H1 (cell line): ENCODE measurements around the gene MC5R. TPM values are rescaled to one million over a fixed set of nuclear protein-coding genes. Genes with fewer than 3 reads are reported as not detected.

Source experiments
- CTCF ChIA-PET: fragments of 300-600 bp; sonication (Branson Sonifier 250); formaldehyde crosslinking; loops from one replicate; lab custom pipeline; 2021; ENCODE audit not compliant: partially characterized antibody; lab: Charles Lee
- POLR2A ChIA-PET: fragments of 300-600 bp; sonication (Branson Sonifier 250); formaldehyde crosslinking; loops from one replicate; lab custom pipeline; 2021; ENCODE audit warnings: inconsistent platforms; ENCODE audit not compliant: partially characterized antibody; lab: Charles Lee
- DNase-seq, 2 experiments: peaks; one replicate each; pipeline versions ENCODE4 v3.0.0 to v3.0.0-alpha.2; 2010 to 2022; ENCODE audit warnings: low spot score in 2 of 2, low read depth in 1 of 2, mixed read lengths in 1 of 2
- FAIRE-seq: peaks from 2 replicates; lab custom pipeline; 2011; peaks lifted over from hg19 to GRCh38; lab: Jason Lieb, UNC
- H2AFZ ChIP-seq: 2 replicates; pipeline ENCODE4 v1.8.1; 2012; ENCODE audit warnings: low read length, inconsistent platforms
- H2AK5ac ChIP-seq: 2 replicates; pipeline ENCODE4 v1.6.1; 2013; ENCODE audit warnings: low read depth, low read length
- H2BK120ac ChIP-seq: replicated peaks from 2 replicates; pipeline ENCODE3; 2013; ENCODE audit warnings: low read depth, low read length, inconsistent platforms
- H2BK12ac ChIP-seq: 2 replicates; pipeline ENCODE4 v1.6.1; 2013; ENCODE audit warnings: low read depth, low read length
- H2BK15ac ChIP-seq: 2 replicates; pipeline ENCODE4 v1.6.1; 2013; ENCODE audit warnings: low read length
- H2BK20ac ChIP-seq: 2 replicates; pipeline ENCODE4 v1.6.1; 2013; ENCODE audit warnings: low read length
- H2BK5ac ChIP-seq: 2 replicates; pipeline ENCODE4 v1.6.1; 2013; ENCODE audit warnings: low read depth, low read length
- H3K14ac ChIP-seq: 2 replicates; pipeline ENCODE4 v1.6.1; 2013; ENCODE audit warnings: inconsistent platforms; ENCODE audit not compliant: insufficient read length
- H3K18ac ChIP-seq: 2 replicates; pipeline ENCODE4 v1.6.1; 2013; ENCODE audit warnings: low read length; ENCODE audit errors: extremely low read depth
- H3K23ac ChIP-seq: 2 replicates; pipeline ENCODE4 v1.6.1; 2013; ENCODE audit warnings: inconsistent platforms; ENCODE audit not compliant: insufficient read length
- H3K23me2 ChIP-seq: 2 replicates; pipeline ENCODE4 v1.6.1; 2013; ENCODE audit warnings: low read depth, low read length
- H3K27ac ChIP-seq: 2 replicates; pipeline ENCODE4 v1.6.1; 2011; ENCODE audit warnings: low read depth, low read length, inconsistent platforms
- H3K27me3 ChIP-seq, 4 experiments: replicated peaks in 1 of 4; 1 replicate in 1 of 4; 2 replicates in 3 of 4; pipeline versions ENCODE4 v1.6.1 to v1.8.1; 2011 to 2013; ENCODE audit warnings: low read length in 3 of 4, mild to moderate bottlenecking in 3 of 4, inconsistent platforms in 2 of 4, mixed read lengths in 2 of 4, moderate library complexity in 1 of 4; ENCODE audit not compliant: control insufficient read depth in 3 of 4, insufficient read depth in 3 of 4; ENCODE audit errors: extremely low read depth in 1 of 4
- H3K36me3 ChIP-seq, 4 experiments: 2 replicates each; pipeline versions ENCODE4 v1.6.1 to v1.8.1; 2011 to 2013; ENCODE audit warnings: mild to moderate bottlenecking in 4 of 4, low read length in 3 of 4, moderate library complexity in 2 of 4, control low read depth in 1 of 4, inconsistent platforms in 1 of 4; ENCODE audit not compliant: insufficient read depth in 4 of 4, control insufficient read depth in 2 of 4
- H3K4ac ChIP-seq: replicated peaks from 2 replicates; pipeline ENCODE3; 2013; ENCODE audit warnings: low read length, low read depth, mixed read lengths, inconsistent platforms; ENCODE audit not compliant: insufficient read length
- H3K4me1 ChIP-seq, 4 experiments: replicated peaks in 1 of 4; 1 replicate in 1 of 4; 2 replicates in 3 of 4; pipeline versions ENCODE4 v1.6.1 to v1.8.1; 2011 to 2013; ENCODE audit warnings: low read length in 3 of 4, inconsistent platforms in 2 of 4, mixed read lengths in 1 of 4; ENCODE audit not compliant: insufficient read depth in 4 of 4, control insufficient read depth in 3 of 4
- H3K4me2 ChIP-seq, 2 experiments: 2 replicates each; pipeline versions ENCODE4 v1.6.1 to v1.8.1; 2011 to 2013; ENCODE audit warnings: low read depth in 2 of 2, low read length in 2 of 2, control low read depth in 1 of 2, inconsistent platforms in 1 of 2, mild to moderate bottlenecking in 1 of 2; ENCODE audit not compliant: insufficient read depth in 1 of 2
- H3K4me3 ChIP-seq, 4 experiments: fragments of 200-600, 300-600 bp in 1 of 4; sonication (generic), shearing (Covaris generic), sonication (Bioruptor Twin) in 1 of 4; 2 replicates each; pipeline versions ENCODE4 v1.5.1 to v1.8.1; 2011 to 2016; ENCODE audit warnings: low read length in 4 of 4, low read depth in 3 of 4, control low read depth in 2 of 4, inconsistent platforms in 2 of 4, mild to moderate bottlenecking in 2 of 4, mixed read lengths in 1 of 4, moderate library complexity in 1 of 4; ENCODE audit not compliant: insufficient read depth in 2 of 4; ENCODE audit errors: extremely low read depth in 1 of 4
- H3K56ac ChIP-seq: replicated peaks from 2 replicates; pipeline ENCODE3; 2013; ENCODE audit warnings: low read depth, mild to moderate bottlenecking, mixed read lengths, low read length, inconsistent platforms; ENCODE audit not compliant: insufficient read length
- H3K79me1 ChIP-seq: 2 replicates; pipeline ENCODE4 v1.6.1; 2013; ENCODE audit warnings: low read depth, low read length, control low read depth
- H3K79me2 ChIP-seq, 2 experiments: 2 replicates each; pipeline versions ENCODE4 v1.6.1 to v1.8.1; 2012 to 2013; ENCODE audit warnings: low read length in 2 of 2, mild to moderate bottlenecking in 2 of 2, inconsistent platforms in 1 of 2; ENCODE audit not compliant: insufficient read depth in 2 of 2, control insufficient read depth in 1 of 2
- H3K9ac ChIP-seq, 4 experiments: replicated peaks in 1 of 4; 1 replicate in 1 of 4; 2 replicates in 3 of 4; pipeline versions ENCODE4 v1.6.1 to v1.8.1; 2011 to 2013; ENCODE audit warnings: low read depth in 3 of 4, low read length in 3 of 4, control low read depth in 2 of 4, mild to moderate bottlenecking in 2 of 4, moderate library complexity in 2 of 4, inconsistent platforms in 1 of 4; ENCODE audit errors: extremely low read depth in 1 of 4
- H3K9me3 ChIP-seq, 2 experiments: 2 replicates each; pipeline versions ENCODE4 v1.6.1 to v1.8.1; 2012 to 2013; ENCODE audit warnings: mild to moderate bottlenecking in 2 of 2, moderate library complexity in 2 of 2, control low read depth in 1 of 2, inconsistent platforms in 1 of 2, low read depth in 1 of 2, low read length in 1 of 2, mixed read lengths in 1 of 2; ENCODE audit not compliant: insufficient read depth in 2 of 2
- H4K20me1 ChIP-seq, 2 experiments: replicated peaks in 1 of 2; 2 replicates each; pipeline versions ENCODE3 to v1.8.1; 2011 to 2013; ENCODE audit warnings: inconsistent platforms in 2 of 2, low read length in 2 of 2, mild to moderate bottlenecking in 1 of 2; ENCODE audit not compliant: insufficient read depth in 2 of 2, control insufficient read depth in 1 of 2
- H4K5ac ChIP-seq: 2 replicates; pipeline ENCODE4 v1.6.1; 2013; ENCODE audit warnings: low read length, low read depth, mixed read lengths, inconsistent platforms; ENCODE audit not compliant: insufficient read length
- H4K8ac ChIP-seq: 2 replicates; pipeline ENCODE4 v1.8.0; 2013; ENCODE audit warnings: mild to moderate bottlenecking, moderate library complexity, low read length, inconsistent platforms; ENCODE audit not compliant: insufficient read depth; ENCODE audit errors: extremely low read depth
- H4K91ac ChIP-seq: replicated peaks from 2 replicates; pipeline ENCODE3; 2013; ENCODE audit warnings: low read length, mixed read lengths, inconsistent platforms; ENCODE audit not compliant: insufficient read length
- CBX8 ChIP-seq: fragments of 300-800, 300-1000 bp; sonication (generic); IDR thresholded peaks from 2 replicates; pipeline ENCODE4 v1.7.1; 2016; ENCODE audit warnings: low read depth, low read length, borderline replicate concordance
- CREB1 ChIP-seq: IDR thresholded peaks from 2 replicates; pipeline ENCODE4 v1.6.1; 2012; ENCODE audit warnings: inconsistent platforms
- CTBP2 ChIP-seq: IDR thresholded peaks from 2 replicates; pipeline ENCODE4 v1.7.0; 2011; ENCODE audit warnings: borderline replicate concordance, mild to moderate bottlenecking, moderate library complexity, mixed read lengths, low read length; ENCODE audit not compliant: insufficient read depth, insufficient read length
- EGR1 ChIP-seq: IDR thresholded peaks from 2 replicates; pipeline ENCODE4 v1.6.1; 2011; ENCODE audit warnings: low read depth, low read length, borderline replicate concordance
- EP300 ChIP-seq, 2 experiments: IDR thresholded peaks; 1 replicate in 1 of 2; 2 replicates in 1 of 2; pipeline ENCODE4 v1.6.1; 2011 to 2012; ENCODE audit warnings: low read depth in 2 of 2, low read length in 2 of 2, mild to moderate bottlenecking in 2 of 2, borderline replicate concordance in 1 of 2, inconsistent platforms in 1 of 2, moderate library complexity in 1 of 2
- HDAC2 ChIP-seq, 2 experiments: fragments of 300-600 bp in 1 of 2; sonication (generic) in 1 of 2; IDR thresholded peaks; 2 replicates each; pipeline ENCODE4 v1.6.1; 2011 to 2012; ENCODE audit warnings: low read depth in 2 of 2, low read length in 2 of 2, mild to moderate bottlenecking in 2 of 2, moderate library complexity in 2 of 2, borderline replicate concordance in 1 of 2, inconsistent platforms in 1 of 2
- PHF8 ChIP-seq: fragments of 200-600 bp; sonication (generic); conservative IDR thresholded peaks from 2 replicates; pipeline ENCODE4 v1.7.1; 2012; ENCODE audit warnings: low read depth, mild to moderate bottlenecking, inconsistent platforms, low read length, moderate library complexity
- RXRA ChIP-seq: IDR thresholded peaks from 2 replicates; pipeline ENCODE4 v1.6.1; 2011; ENCODE audit warnings: low read depth, mild to moderate bottlenecking, low read length, moderate library complexity; ENCODE audit not compliant: insufficient read depth
- SP2 ChIP-seq: IDR thresholded peaks from 2 replicates; pipeline ENCODE4 v1.6.1; 2012; ENCODE audit warnings: mild to moderate bottlenecking, low read length, inconsistent platforms
- SUZ12 ChIP-seq: fragments of 200-600 bp; sonication (generic); IDR thresholded peaks from 2 replicates; pipeline ENCODE4 v1.6.1; 2012; ENCODE audit warnings: mild to moderate bottlenecking, inconsistent platforms, low read length, moderate library complexity, mixed read lengths
- WGBS, 2 experiments: shearing (Covaris generic) in 1 of 2; methylation state at CpG; one replicate each; pipeline versions ENCODE4 v1.1.6 to v1.1.7; 2013 to 2015; ENCODE audit warnings: low lambda C conversion rate in 2 of 2, mixed read lengths in 2 of 2, inconsistent platforms in 1 of 2, low coverage in 1 of 2, missing lambda C conversion rate in 1 of 2; ENCODE audit not compliant: insufficient replicate concordance in 2 of 2, insufficient coverage in 1 of 2, insufficient read length in 1 of 2; ENCODE audit errors: extremely low coverage in 1 of 2, missing lambda C conversion rate in 1 of 2; 5-methylcytosine and 5-hydroxymethylcytosine counted together
- polyA plus RNA-seq, 7 experiments: library from polyadenylated mRNA; depleted of rRNA in 3 of 7; stranded (reverse) in 5 of 7; unstranded in 2 of 7; fragments of >200 nt in 5 of 7; fragments of 200-250 nt in 2 of 7; gene quantifications; 1 replicate in 5 of 7; 2 replicates in 1 of 7; 4 replicates in 1 of 7; pipeline versions ENCODE4 v1.2.1 to v1.2.3, GENCODE V29; 2011 to 2013; ENCODE audit warnings: missing spikeins in 2 of 7, mixed read lengths in 2 of 7
- total RNA-seq: library from RNA; stranded (reverse); fragmentation: NEBNext Ultra II Directional; extraction: Animal tissue kit (Norgen Biotek cat#: 25700); gene quantifications from 2 replicates; pipeline ENCODE4 v1.2.1, GENCODE V29; 2021
- TF ChIP-seq, protein P1 (sequence below): IDR thresholded peaks from 2 replicates; pipeline ENCODE4 v1.6.1; 2012; ENCODE audit warnings: inconsistent platforms

The MC5R gene
- total and polyA plus RNA-seq, 2 of the 8 experiments (the other 6 are each of a cell fraction or from before 2014, with no cell fraction given) = 0.37 to 1.4 TPM

DNA sequence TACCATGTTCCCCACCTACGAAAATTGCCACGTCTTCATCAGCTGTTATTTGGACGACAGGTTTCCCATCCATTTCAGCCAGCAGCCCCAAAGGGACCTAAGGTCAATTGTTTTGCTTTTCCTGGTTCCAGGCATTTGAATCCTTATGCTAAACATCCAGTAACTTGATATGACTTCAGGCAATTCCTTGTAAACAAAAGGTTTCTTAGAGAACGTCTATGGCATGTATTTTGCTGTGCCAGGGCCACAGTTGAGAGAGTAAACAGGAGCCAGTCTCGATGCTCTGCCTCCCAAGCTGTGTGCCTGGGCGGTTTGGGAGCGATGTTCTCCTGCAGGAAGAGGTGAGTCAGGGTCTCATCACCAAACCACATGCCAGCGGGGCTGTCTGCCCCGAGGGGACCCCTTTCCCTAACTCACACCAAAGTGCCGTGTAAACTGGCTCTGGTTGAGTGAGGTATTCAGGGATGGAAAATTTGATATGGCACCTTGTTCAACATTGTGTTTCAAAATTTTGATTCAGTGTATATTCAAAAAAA, 12.9 kb upstream of the MC5R start:
- peaks cover 16 to 46% (median 33%) of the 10 kb centered on the region in 4 experiments for H3K4me1 ChIP-seq
- H3K79me1 ChIP-seq = no peaks in the 10 kb centered on the region
- DNase-seq (no peak), FAIRE-seq (no peak)
- H3K56ac ChIP-seq = no peak overlapping the region
- no peak overlapping the region for H3K14ac ChIP-seq
- peak overlapping the region; percentile 20; the same call in 1 of the 2 replicates for H4K8ac ChIP-seq
- H3K79me2 ChIP-seq = no peaks in the 10 kb centered on the region
- ChIA-PET CTCF (interaction anchor here (1.0 to 10.2 kb wide), 10 partner anchors 7 to 276 kb away, joined by 3 to 104 read pairs (median 12); partner anchors contain the start of gene MC5R), POLR2A (no interaction called here)
- peak overlapping the region; percentile 86; the same call in 1 of the 2 replicates for H2BK20ac ChIP-seq
- H4K20me1 ChIP-seq = no peaks in the 10 kb centered on the region
- peak overlapping the region in 1 of 2 experiments; percentile 55; a peak in 2 of 4 replicates for H3K4me2 ChIP-seq
- no peak overlapping the region for H3K23ac ChIP-seq
- H2AK5ac ChIP-seq = no peak overlapping the region
- no peak overlapping the region for H2BK12ac ChIP-seq
- H2AFZ ChIP-seq = 0 out of 2 replicates have a peak overlapping the region, but pooled peaks have one; percentile 6
- H2BK120ac ChIP-seq = peak overlapping the region; percentile 76
- H3K9me3 ChIP-seq = no peaks in the 10 kb centered on the region
- no peaks in the 10 kb centered on the region for H3K23me2 ChIP-seq
- H3K4me3 ChIP-seq = peak overlapping the region in 1 of 4 experiments; percentile 33; a peak in 1 of 8 replicates
- no peak overlapping the region; a peak in 1 of 7 replicates for H3K9ac ChIP-seq
- peak overlapping the region; percentile 61 for H3K4ac ChIP-seq
- H3K27ac ChIP-seq = 0 out of 2 replicates have a peak overlapping the region, but pooled peaks have one; percentile 35
- no peaks in the 10 kb centered on the region for H3K36me3 ChIP-seq
- H2BK15ac ChIP-seq = no peak overlapping the region
- WGBS, 2 experiments = 66% methylated on average over 10 of the region's 10 CpGs; no CpG with 5 or more reads in 1 of the 2 experiments
- peak overlapping the region; percentile 86 for H3K18ac ChIP-seq
- H3K27me3 ChIP-seq = no peaks in the 10 kb centered on the region
- H4K5ac ChIP-seq = peak overlapping the region; percentile 77
- H4K91ac ChIP-seq = peak overlapping the region; percentile 67
- H2BK5ac ChIP-seq = peak overlapping the region; percentile 94; the same call in 1 of the 2 replicates
- no peak for TF ChIP-seq CBX8
- TF ChIP-seq CREB1 = no peak
- TF ChIP-seq HDAC2 (IDR thresholded peaks at IDR 0.05; ENCODE audit: borderline replicate concordance in 1 of 2, low read depth in 2 of 2, low read length in 2 of 2) = no peak
- no peak for TF ChIP-seq PHF8
- TF ChIP-seq, protein P1, sequence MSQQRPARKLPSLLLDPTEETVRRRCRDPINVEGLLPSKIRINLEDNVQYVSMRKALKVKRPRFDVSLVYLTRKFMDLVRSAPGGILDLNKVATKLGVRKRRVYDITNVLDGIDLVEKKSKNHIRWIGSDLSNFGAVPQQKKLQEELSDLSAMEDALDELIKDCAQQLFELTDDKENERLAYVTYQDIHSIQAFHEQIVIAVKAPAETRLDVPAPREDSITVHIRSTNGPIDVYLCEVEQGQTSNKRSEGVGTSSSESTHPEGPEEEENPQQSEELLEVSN = no peak
- no peak for TF ChIP-seq RXRA
- TF ChIP-seq CTBP2 = no peak
- TF ChIP-seq SUZ12 = no peak
- TF ChIP-seq SP2 = no peak
- no peak for TF ChIP-seq EP300 (IDR thresholded peaks at IDR 0.05; ENCODE audit: borderline replicate concordance in 1 of 2, low read depth in 2 of 2, low read length in 2 of 2)
- no peak for TF ChIP-seq EGR1
